ENCODE results near the gene RXRB.

RXRB gene

GRCh38 chr6:33195304-33196165, 4.9 kb downstream of the RXRB start:
- Histone ChIP-seq H3K79me2 (ENCODE audit: insufficient read depth, low read length) (no peaks in the 10 kb centered on the region), H3K27me3 (ENCODE audit: insufficient read depth, low read length) (peaks cover 13% of the 10 kb centered on the region; the same call in 1 of the 2 replicates), H3K4me3 (ENCODE audit: low read depth, low read length, poor library complexity, severe bottlenecking) (no peak overlapping the region), H2AFZ (ENCODE audit: low read length) (no peak overlapping the region), H3K4me2 (ENCODE audit: low read length) (no peak overlapping the region), H3K36me3 (ENCODE audit: insufficient read depth, low read length) (peaks cover 35% of the 10 kb centered on the region), H3K9me2 (ENCODE audit: low read depth, low read length) (no peaks in the 10 kb centered on the region), H4K20me1 (ENCODE audit: insufficient read depth, low read length) (no peaks in the 10 kb centered on the region), H3F3A (ENCODE audit: insufficient read depth, low read length) (no peaks in the 10 kb centered on the region), H3K27ac (ENCODE audit: low read depth, low read length, poor library complexity, severe bottlenecking) (no peak overlapping the region), H3K9ac (ENCODE audit: low read length) (no peak overlapping the region), H3K4me1 (ENCODE audit: insufficient read depth, low read length, severe bottlenecking) (peaks cover 31% of the 10 kb centered on the region), H3K9me3 (ENCODE audit: low read length) (no peaks in the 10 kb centered on the region)
- TF ChIP-seq EZH2 (IDR thresholded peaks at IDR 0.05; ENCODE audit: borderline replicate concordance, low read length), result no peak
- TF ChIP-seq, protein P1, sequence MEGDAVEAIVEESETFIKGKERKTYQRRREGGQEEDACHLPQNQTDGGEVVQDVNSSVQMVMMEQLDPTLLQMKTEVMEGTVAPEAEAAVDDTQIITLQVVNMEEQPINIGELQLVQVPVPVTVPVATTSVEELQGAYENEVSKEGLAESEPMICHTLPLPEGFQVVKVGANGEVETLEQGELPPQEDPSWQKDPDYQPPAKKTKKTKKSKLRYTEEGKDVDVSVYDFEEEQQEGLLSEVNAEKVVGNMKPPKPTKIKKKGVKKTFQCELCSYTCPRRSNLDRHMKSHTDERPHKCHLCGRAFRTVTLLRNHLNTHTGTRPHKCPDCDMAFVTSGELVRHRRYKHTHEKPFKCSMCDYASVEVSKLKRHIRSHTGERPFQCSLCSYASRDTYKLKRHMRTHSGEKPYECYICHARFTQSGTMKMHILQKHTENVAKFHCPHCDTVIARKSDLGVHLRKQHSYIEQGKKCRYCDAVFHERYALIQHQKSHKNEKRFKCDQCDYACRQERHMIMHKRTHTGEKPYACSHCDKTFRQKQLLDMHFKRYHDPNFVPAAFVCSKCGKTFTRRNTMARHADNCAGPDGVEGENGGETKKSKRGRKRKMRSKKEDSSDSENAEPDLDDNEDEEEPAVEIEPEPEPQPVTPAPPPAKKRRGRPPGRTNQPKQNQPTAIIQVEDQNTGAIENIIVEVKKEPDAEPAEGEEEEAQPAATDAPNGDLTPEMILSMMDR (IDR thresholded peaks at IDR 0.05; ENCODE audit: low read length), result no peak

GRCh38 chr6:33194431-33194979, 6.0 kb downstream of the RXRB start:
- TF ChIP-seq, protein P1 (IDR thresholded peaks at IDR 0.05; ENCODE audit: low read length), result no peak
- no peak for TF ChIP-seq EZH2 (IDR thresholded peaks at IDR 0.05; ENCODE audit: borderline replicate concordance, low read length)
- H2AFZ ChIP-seq (ENCODE audit: low read length), result no peak overlapping the region
- H3K36me3 ChIP-seq (ENCODE audit: insufficient read depth, low read length), result peaks cover 35% of the 10 kb centered on the region
- no peaks in the 10 kb centered on the region for H3K79me2 ChIP-seq (ENCODE audit: insufficient read depth, low read length)
- H3K9ac ChIP-seq (ENCODE audit: low read length), result no peak overlapping the region
- no peaks in the 10 kb centered on the region for H3K9me2 ChIP-seq (ENCODE audit: low read depth, low read length)
- no peaks in the 10 kb centered on the region for H4K20me1 ChIP-seq (ENCODE audit: insufficient read depth, low read length)
- no peaks in the 10 kb centered on the region for H3F3A ChIP-seq (ENCODE audit: insufficient read depth, low read length)
- peaks cover 29% of the 10 kb centered on the region for H3K4me1 ChIP-seq (ENCODE audit: insufficient read depth, low read length, severe bottlenecking)
- H3K27me3 ChIP-seq (ENCODE audit: insufficient read depth, low read length), result peaks cover 13% of the 10 kb centered on the region; the same call in 1 of the 2 replicates
- no peak overlapping the region for H3K4me2 ChIP-seq (ENCODE audit: low read length)
- H3K4me3 ChIP-seq (ENCODE audit: low read depth, low read length, poor library complexity, severe bottlenecking), result no peak overlapping the region
- no peaks in the 10 kb centered on the region for H3K9me3 ChIP-seq (ENCODE audit: low read length)
- no peak overlapping the region for H3K27ac ChIP-seq (ENCODE audit: low read depth, low read length, poor library complexity, severe bottlenecking)

DNA sequence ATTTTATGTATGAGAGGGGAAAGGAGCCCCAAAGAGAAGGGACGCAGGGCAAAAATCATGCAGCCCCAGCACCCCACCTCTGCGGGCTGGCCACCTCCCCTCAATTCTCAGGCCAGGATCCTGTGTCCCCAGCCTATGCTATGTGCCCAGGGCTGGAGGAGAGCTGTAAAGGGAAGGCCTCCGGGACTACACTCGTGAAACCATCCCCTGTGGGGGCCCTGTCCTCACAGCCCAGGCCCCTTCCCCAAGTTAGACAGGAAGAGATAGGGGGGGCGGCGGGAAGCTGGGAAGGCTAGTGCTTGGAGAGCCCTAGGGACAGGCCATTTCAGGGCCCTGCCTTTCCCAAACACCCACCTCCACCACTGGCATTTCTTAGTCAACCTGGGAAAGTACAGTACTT, 6.8 kb downstream of the RXRB start:
- Histone ChIP-seq H3K4me2 (ENCODE audit: low read length) (no peak overlapping the region), H3K9me3 (ENCODE audit: low read length) (no peaks in the 10 kb centered on the region), H3K27me3 (ENCODE audit: insufficient read depth, low read length) (peaks cover 13% of the 10 kb centered on the region; the same call in 1 of the 2 replicates), H3K9ac (ENCODE audit: low read length) (no peak overlapping the region), H3K36me3 (ENCODE audit: insufficient read depth, low read length) (peaks cover 35% of the 10 kb centered on the region), H4K20me1 (ENCODE audit: insufficient read depth, low read length) (no peaks in the 10 kb centered on the region), H3K4me1 (ENCODE audit: insufficient read depth, low read length, severe bottlenecking) (peaks cover 21% of the 10 kb centered on the region), H3K9me2 (ENCODE audit: low read depth, low read length) (no peaks in the 10 kb centered on the region), H3K27ac (ENCODE audit: low read depth, low read length, poor library complexity, severe bottlenecking) (no peak overlapping the region), H3K79me2 (ENCODE audit: insufficient read depth, low read length) (no peaks in the 10 kb centered on the region), H3K4me3 (ENCODE audit: low read depth, low read length, poor library complexity, severe bottlenecking) (no peak overlapping the region), H2AFZ (ENCODE audit: low read length) (no peak overlapping the region), H3F3A (ENCODE audit: insufficient read depth, low read length) (no peaks in the 10 kb centered on the region)
- TF ChIP-seq, protein P1 (IDR thresholded peaks at IDR 0.05; ENCODE audit: low read length), result no peak
